K562 (cell line): ENCODE measurements around the gene CCDC106. TPM values are rescaled to one million over a fixed set of nuclear protein-coding genes. Genes with fewer than 3 reads are reported as not detected.
A peak's percentile ranks its signal among the peaks of the same experiment; 100 is the strongest.

Experiments
- ASH1L ChIP-seq: fragments of 450-650 bp; IDR thresholded peaks from 2 replicates; pipeline ENCODE4 v1.6.1; 2018; ENCODE audit warnings: borderline replicate concordance, mild to moderate bottlenecking, low read depth; ENCODE audit not compliant: partially characterized antibody
- BRF2 ChIP-seq: IDR thresholded peaks from 3 replicates; pipeline ENCODE4 v1.6.1; 2011; ENCODE audit warnings: borderline replicate concordance, mild to moderate bottlenecking; ENCODE audit not compliant: insufficient read length, insufficient read depth
- E2F5 ChIP-seq: sonication (generic); formaldehyde crosslinking; IDR thresholded peaks from 2 replicates; pipeline ENCODE4 v1.8.0; 2022; ENCODE audit warnings: mild to moderate bottlenecking, missing genetic modification reagents
- ERF ChIP-seq: fragments of 450-650 bp; formaldehyde crosslinking; IDR thresholded peaks from 2 replicates; pipeline ENCODE4 v1.4.0; 2020; ENCODE audit warnings: mild to moderate bottlenecking, mixed read lengths
- EZH2 ChIP-seq: IDR thresholded peaks from 2 replicates; pipeline ENCODE4 v1.6.1; 2012; ENCODE audit warnings: low read depth, mild to moderate bottlenecking, inconsistent platforms, low read length, borderline replicate concordance
- FOXJ3 ChIP-seq: sonication (generic); formaldehyde crosslinking; IDR thresholded peaks from 2 replicates; pipeline ENCODE4 v1.4.0; 2020; ENCODE audit warnings: mild to moderate bottlenecking, missing genetic modification reagents
- FOXK2 ChIP-seq, 2 experiments: fragments of 450-650 bp; IDR thresholded peaks in 1 of 2; conservative IDR thresholded peaks in 1 of 2; 2 replicates each; pipeline ENCODE4 v1.6.1; 2016; ENCODE audit warnings: low read depth in 2 of 2, mild to moderate bottlenecking in 1 of 2
- HMGN3 ChIP-seq: IDR thresholded peaks from 2 replicates; pipeline ENCODE4 v1.6.1; 2011; ENCODE audit warnings: borderline replicate concordance, low read depth, mild to moderate bottlenecking, mixed read lengths, low read length; ENCODE audit not compliant: insufficient read length; ENCODE audit errors: extremely low read depth
- MAFK ChIP-seq: IDR thresholded peaks from 2 replicates; pipeline ENCODE4 v1.6.1; 2011; ENCODE audit warnings: low read length, improper control_type of control experiment
- MEF2A ChIP-seq: IDR thresholded peaks from 2 replicates; pipeline ENCODE4 v1.6.1; 2011; ENCODE audit warnings: low read depth, mild to moderate bottlenecking, low read length, moderate library complexity; ENCODE audit not compliant: control insufficient read depth
- SMARCA5 ChIP-seq: fragments of 450-650 bp; IDR thresholded peaks from 2 replicates; pipeline ENCODE4 v1.6.1; 2016
- ZNF280B ChIP-seq: fragments of 250-450 bp; sonication (Bioruptor Pico); IDR thresholded peaks from 2 replicates; pipeline ENCODE4 v1.5.1; 2021; ENCODE audit warnings: mild to moderate bottlenecking
- ZNF408 ChIP-seq: fragments of 250-450 bp; sonication (Bioruptor Pico); IDR thresholded peaks from 2 replicates; pipeline ENCODE4 v1.4.0; 2020; ENCODE audit warnings: low read depth, mild to moderate bottlenecking, moderate library complexity
- ZNF830 ChIP-seq: fragments of 250-450 bp; sonication (Bioruptor Pico); IDR thresholded peaks from 2 replicates; pipeline ENCODE4 v1.5.0; 2021; ENCODE audit warnings: mild to moderate bottlenecking
- polyA plus RNA-seq, 8 experiments: library from polyadenylated mRNA; depleted of rRNA in 4 of 8; stranded (reverse) in 5 of 8; unstranded in 3 of 8; fragments of >200 nt; fragmentation: Nextera tagmentation in 2 of 8; fragmentation: Illumina TruSeq in 1 of 8; extraction: Ambion mirVana in 2 of 8; extraction: Trizol in 1 of 8; gene quantifications; 2 replicates each; pipeline versions ENCODE4 v1.2.1 to v1.2.3, GENCODE V29; 2011 to 2014; ENCODE audit warnings: inconsistent platforms in 1 of 8, missing spikeins in 1 of 8
- total RNA-seq, 7 experiments: library from RNA; depleted of rRNA in 6 of 7; stranded (reverse); fragments of >200 nt in 6 of 7; fragmentation: Illumina TruSeq in 2 of 7; extraction: Trizol in 2 of 7; gene quantifications; 2 replicates each; pipeline versions ENCODE4 v1.2.1 to v1.2.3, GENCODE V29; 2011 to 2021; ENCODE audit warnings: low replicate concordance in 1 of 7
- TF ChIP-seq, protein P1 (sequence below): fragments of 450-650 bp; IDR thresholded peaks from 2 replicates; pipeline ENCODE4 v1.6.1; 2017; ENCODE audit warnings: antibody characterized with exemption, mild to moderate bottlenecking
- TF ChIP-seq, protein P2 (sequence below): fragments of 250-450 bp; sonication (Bioruptor Pico); IDR thresholded peaks from 2 replicates; pipeline ENCODE4 v1.4.0; 2020; ENCODE audit warnings: mild to moderate bottlenecking, moderate library complexity, borderline replicate concordance

CCDC106 gene
- total and polyA plus RNA-seq, 9 of the 15 experiments (the other 6 are each of a cell fraction or from before 2014, with no cell fraction given) = 0.10 to 27.5 (median 15.0) TPM; not detected in 1

DNA sequence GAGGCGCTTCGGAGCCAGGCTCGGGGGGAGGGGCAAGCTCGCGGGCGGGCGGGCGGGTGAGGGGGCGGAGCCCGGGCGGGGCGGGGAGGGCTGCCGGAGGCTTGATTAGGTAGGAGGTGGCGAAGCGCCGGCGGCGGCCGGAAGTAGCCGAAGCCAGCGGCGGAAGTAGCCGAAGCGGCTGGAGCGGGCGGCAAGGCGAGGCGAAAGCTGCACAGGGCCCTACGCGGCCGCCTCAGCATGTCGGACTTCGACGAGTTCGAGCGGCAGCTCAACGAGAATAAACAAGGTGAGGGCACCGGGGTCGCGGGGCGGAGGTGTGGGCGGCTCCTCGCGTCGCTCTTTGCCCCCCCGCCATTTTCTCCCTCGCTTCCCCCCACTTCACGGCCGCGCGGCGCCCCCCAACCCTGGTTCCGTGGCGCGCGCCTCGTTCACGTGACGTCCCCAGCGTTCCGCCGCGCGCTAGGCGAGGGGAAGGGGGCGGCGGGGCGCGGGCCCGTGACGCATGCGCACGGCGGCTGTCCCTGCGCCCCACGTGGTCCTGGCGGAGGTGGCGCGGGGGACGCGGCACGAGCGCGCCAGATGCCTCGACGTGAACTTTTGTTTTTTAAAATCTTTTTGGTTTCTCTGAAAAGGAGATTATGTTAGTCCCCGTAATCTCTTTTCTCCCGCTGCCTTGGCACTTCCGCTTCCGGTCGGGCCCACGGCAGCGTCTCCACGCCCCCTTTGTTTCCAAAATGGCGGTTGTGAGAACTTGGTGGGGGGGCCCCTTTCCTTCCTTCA, 7.0 kb downstream of the CCDC106 start, which contains the start of gene U2AF2 (continued):
- TF ChIP-seq BRF2 = no peak
- TF ChIP-seq ZNF830 = no peak
- peak; percentile 95 for TF ChIP-seq ERF
- TF ChIP-seq ASH1L = no peak
- no peak for TF ChIP-seq MAFK
- TF ChIP-seq ZNF280B = no peak
- no peak for TF ChIP-seq FOXJ3 (CRISPR knock-in tag)
- TF ChIP-seq, protein P1, sequence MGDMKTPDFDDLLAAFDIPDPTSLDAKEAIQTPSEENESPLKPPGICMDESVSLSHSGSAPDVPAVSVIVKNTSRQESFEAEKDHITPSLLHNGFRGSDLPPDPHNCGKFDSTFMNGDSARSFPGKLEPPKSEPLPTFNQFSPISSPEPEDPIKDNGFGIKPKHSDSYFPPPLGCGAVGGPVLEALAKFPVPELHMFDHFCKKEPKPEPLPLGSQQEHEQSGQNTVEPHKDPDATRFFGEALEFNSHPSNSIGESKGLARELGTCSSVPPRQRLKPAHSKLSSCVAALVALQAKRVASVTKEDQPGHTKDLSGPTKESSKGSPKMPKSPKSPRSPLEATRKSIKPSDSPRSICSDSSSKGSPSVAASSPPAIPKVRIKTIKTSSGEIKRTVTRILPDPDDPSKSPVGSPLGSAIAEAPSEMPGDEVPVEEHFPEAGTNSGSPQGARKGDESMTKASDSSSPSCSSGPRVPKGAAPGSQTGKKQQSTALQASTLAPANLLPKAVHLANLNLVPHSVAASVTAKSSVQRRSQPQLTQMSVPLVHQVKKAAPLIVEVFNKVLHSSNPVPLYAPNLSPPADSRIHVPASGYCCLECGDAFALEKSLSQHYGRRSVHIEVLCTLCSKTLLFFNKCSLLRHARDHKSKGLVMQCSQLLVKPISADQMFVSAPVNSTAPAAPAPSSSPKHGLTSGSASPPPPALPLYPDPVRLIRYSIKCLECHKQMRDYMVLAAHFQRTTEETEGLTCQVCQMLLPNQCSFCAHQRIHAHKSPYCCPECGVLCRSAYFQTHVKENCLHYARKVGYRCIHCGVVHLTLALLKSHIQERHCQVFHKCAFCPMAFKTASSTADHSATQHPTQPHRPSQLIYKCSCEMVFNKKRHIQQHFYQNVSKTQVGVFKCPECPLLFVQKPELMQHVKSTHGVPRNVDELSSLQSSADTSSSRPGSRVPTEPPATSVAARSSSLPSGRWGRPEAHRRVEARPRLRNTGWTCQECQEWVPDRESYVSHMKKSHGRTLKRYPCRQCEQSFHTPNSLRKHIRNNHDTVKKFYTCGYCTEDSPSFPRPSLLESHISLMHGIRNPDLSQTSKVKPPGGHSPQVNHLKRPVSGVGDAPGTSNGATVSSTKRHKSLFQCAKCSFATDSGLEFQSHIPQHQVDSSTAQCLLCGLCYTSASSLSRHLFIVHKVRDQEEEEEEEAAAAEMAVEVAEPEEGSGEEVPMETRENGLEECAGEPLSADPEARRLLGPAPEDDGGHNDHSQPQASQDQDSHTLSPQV = peak; percentile 85
- TF ChIP-seq HMGN3 = no peak
- TF ChIP-seq MEF2A = no peak
- TF ChIP-seq, protein P2, sequence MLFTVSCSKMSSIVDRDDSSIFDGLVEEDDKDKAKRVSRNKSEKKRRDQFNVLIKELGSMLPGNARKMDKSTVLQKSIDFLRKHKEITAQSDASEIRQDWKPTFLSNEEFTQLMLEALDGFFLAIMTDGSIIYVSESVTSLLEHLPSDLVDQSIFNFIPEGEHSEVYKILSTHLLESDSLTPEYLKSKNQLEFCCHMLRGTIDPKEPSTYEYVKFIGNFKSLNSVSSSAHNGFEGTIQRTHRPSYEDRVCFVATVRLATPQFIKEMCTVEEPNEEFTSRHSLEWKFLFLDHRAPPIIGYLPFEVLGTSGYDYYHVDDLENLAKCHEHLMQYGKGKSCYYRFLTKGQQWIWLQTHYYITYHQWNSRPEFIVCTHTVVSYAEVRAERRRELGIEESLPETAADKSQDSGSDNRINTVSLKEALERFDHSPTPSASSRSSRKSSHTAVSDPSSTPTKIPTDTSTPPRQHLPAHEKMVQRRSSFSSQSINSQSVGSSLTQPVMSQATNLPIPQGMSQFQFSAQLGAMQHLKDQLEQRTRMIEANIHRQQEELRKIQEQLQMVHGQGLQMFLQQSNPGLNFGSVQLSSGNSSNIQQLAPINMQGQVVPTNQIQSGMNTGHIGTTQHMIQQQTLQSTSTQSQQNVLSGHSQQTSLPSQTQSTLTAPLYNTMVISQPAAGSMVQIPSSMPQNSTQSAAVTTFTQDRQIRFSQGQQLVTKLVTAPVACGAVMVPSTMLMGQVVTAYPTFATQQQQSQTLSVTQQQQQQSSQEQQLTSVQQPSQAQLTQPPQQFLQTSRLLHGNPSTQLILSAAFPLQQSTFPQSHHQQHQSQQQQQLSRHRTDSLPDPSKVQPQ (CRISPR knock-in tag) = no peak
- TF ChIP-seq SMARCA5 = no peak
- peak; percentile 81 to 91 for TF ChIP-seq FOXK2 (conservative IDR thresholded peaks at IDR 0.05 in 1 of 2, IDR thresholded peaks at IDR 0.05 in 1 of 2; ENCODE audit: low read depth in 2 of 2)
- TF ChIP-seq EZH2 = no peak
- no peak for TF ChIP-seq ZNF408 (CRISPR knock-in tag)
- TF ChIP-seq E2F5 (CRISPR knock-in tag) = peak; percentile 88
